BE2C (cell line): ENCODE measurements around the gene LLPH.

Experiments
- DNase-seq: peaks from one replicate; pipeline ENCODE4 v3.0.0-alpha.2; 2020
- H3K27me3 ChIP-seq: fragments of 250-450 bp; sonication (Bioruptor Pico); 2 replicates; pipeline ENCODE4 v1.5.1; 2020; ENCODE audit warnings: mild to moderate bottlenecking
- H3K36me3 ChIP-seq: fragments of 250-450 bp; sonication (Bioruptor Pico); 2 replicates; pipeline ENCODE4 v1.5.1; 2020; ENCODE audit warnings: mild to moderate bottlenecking
- H3K4me1 ChIP-seq: fragments of 250-450 bp; sonication (Bioruptor Pico); 2 replicates; pipeline ENCODE4 v1.5.1; 2020
- H3K4me3 ChIP-seq: 2 replicates; pipeline ENCODE4 v1.5.1; 2011; ENCODE audit warnings: low read depth, low read length
- H3K9me3 ChIP-seq: fragments of 250-450 bp; sonication (Bioruptor Pico); 2 replicates; pipeline ENCODE4 v1.5.1; 2020
- TF ChIP-seq, protein P1 (sequence below): IDR thresholded peaks from 2 replicates; pipeline ENCODE4 v1.5.1; 2012; ENCODE audit warnings: mild to moderate bottlenecking, low read depth, low read length

The LLPH gene

DNA sequence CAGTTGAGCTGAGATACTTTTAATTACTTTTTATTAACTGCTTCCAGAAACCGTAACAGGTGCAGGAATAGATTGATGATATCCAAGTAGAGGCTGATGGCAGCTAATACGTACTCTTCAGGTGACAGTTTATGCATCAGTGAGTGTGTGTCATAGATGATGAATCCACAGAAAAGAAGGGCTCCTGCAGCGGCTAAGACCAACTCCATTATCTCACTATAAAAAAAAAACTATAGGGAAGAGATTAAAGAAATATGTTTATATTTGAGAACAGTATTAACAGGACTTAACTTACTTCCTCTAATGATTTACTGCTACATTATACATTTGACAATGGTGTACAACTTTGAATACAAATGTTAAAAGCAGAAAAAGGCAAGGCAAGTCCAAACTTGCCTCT, 7.4 kb upstream of the LLPH start:
- TF ChIP-seq, protein P1, sequence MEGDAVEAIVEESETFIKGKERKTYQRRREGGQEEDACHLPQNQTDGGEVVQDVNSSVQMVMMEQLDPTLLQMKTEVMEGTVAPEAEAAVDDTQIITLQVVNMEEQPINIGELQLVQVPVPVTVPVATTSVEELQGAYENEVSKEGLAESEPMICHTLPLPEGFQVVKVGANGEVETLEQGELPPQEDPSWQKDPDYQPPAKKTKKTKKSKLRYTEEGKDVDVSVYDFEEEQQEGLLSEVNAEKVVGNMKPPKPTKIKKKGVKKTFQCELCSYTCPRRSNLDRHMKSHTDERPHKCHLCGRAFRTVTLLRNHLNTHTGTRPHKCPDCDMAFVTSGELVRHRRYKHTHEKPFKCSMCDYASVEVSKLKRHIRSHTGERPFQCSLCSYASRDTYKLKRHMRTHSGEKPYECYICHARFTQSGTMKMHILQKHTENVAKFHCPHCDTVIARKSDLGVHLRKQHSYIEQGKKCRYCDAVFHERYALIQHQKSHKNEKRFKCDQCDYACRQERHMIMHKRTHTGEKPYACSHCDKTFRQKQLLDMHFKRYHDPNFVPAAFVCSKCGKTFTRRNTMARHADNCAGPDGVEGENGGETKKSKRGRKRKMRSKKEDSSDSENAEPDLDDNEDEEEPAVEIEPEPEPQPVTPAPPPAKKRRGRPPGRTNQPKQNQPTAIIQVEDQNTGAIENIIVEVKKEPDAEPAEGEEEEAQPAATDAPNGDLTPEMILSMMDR, result no peak
- Histone ChIP-seq H3K4me1 (no peaks in the 10 kb centered on the region), H3K9me3 (no peaks in the 10 kb centered on the region; the same call in 1 of the 2 replicates), H3K27me3 (no peaks in the 10 kb centered on the region), H3K36me3 (no peaks in the 10 kb centered on the region; the same call in none of the 2 replicates), H3K4me3 (no peak overlapping the region)
- no peak for DNase-seq

DNA sequence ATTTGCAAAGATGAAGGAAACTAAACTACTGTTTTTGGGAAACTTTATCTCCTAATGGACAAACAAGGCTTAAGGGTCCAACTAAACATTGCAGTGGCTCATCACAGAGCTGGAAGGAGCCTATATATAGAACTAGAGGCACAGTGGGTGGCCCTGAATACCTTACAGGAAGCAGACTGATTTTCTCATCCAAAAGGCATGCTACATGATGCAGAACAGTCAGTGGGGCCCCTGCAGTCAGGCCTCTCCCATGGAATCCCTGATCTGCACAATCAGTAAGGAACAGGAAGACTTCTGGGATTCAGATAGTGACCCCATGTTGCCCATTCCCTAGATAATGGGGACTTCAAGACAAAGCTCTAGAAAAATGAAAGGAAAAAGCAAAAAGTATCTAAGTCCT, 1.9 kb upstream of the LLPH start:
- Histone ChIP-seq H3K4me1 (no peaks in the 10 kb centered on the region; the same call in 1 of the 2 replicates), H3K27me3 (no peaks in the 10 kb centered on the region), H3K36me3 (peaks cover 8% of the 10 kb centered on the region), H3K9me3 (no peaks in the 10 kb centered on the region), H3K4me3 (no peak overlapping the region)
- TF ChIP-seq, protein P1, result no peak
- DNase-seq, result no peak

DNA sequence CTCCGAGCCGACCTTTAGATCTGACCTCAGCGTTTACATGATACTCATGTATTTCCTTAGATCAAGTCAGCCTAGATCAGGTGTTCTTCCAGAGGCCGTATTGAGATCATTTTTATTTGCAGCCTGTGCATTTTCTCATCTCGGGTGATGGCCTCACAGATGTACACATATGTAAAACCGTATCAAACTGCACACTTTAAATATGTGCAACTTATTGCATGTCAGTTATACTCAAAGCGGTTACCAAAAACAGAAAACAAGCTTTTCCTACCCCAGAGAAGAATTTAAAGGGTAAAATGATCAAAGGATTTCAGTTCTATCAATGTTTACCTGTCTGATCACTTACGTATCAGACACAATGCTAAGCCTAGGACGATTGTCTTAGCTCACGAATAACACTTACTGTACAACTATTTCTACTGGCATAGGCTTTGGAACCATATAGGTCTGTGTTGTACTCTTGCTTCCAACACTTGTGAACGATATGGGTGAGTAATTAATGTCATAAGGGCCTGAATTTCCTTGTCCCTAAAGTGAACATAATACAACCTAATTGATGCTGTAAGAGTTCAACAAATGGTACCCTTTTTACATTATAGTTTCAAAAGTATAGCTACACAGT, 628 bp upstream of the LLPH start:
- DNase-seq, result no peak

DNA sequence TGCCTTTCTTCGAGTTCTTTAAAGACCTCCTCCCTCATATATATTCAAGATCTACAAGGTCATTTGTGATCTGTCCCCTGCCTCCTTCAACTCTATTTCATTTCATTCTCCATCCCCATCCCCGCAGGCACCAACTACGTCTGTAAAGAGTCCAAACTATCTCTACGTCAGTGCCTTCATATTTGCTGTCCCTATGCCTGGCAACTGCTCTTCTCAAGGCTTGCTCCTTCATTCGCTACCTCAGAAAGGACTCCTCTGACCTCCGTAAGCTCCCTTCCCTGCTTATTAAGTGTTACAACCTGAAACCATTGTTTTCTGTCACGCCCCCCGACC, 650 bp downstream of the LLPH start:
- TF ChIP-seq, protein P1, result no peak
- H3K27me3 ChIP-seq, result no peaks in the 10 kb centered on the region
- H3K36me3 ChIP-seq, result peaks cover 16% of the 10 kb centered on the region
- no peaks in the 10 kb centered on the region for H3K9me3 ChIP-seq
- no peaks in the 10 kb centered on the region; the same call in 1 of the 2 replicates for H3K4me1 ChIP-seq
- peak overlapping the region; percentile 82 for H3K4me3 ChIP-seq
- no peak for DNase-seq

More for the DNA sequence above, 628 bp upstream of the LLPH start:
- no peaks in the 10 kb centered on the region for H3K9me3 ChIP-seq
- TF ChIP-seq, protein P1, result no peak
- H3K4me1 ChIP-seq, result no peaks in the 10 kb centered on the region; the same call in 1 of the 2 replicates
- no peaks in the 10 kb centered on the region for H3K27me3 ChIP-seq
- peak overlapping the region; percentile 82 for H3K4me3 ChIP-seq
- peaks cover 16% of the 10 kb centered on the region for H3K36me3 ChIP-seq

DNA sequence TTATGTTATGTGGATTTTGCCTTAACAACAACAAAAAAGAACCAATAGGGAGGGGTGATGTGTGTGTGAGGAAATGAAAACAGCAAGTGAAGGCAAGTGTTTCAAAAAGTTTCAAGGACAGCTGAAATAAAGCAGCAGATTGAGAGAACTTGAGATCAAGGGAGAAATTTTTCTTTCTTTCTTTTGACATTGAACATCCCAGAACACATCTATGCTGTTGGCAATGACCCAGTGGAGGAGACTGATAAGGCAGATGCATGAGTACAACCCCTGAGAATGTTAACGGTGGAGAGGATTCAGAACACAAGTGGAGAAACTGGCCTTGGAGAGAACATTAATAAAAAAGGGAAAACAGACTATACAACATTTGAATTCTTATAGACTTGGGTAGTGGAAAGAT, 2.9 kb downstream of the LLPH start:
- H3K27me3 ChIP-seq, result no peaks in the 10 kb centered on the region
- DNase-seq, result no peak
- no peaks in the 10 kb centered on the region for H3K9me3 ChIP-seq
- H3K36me3 ChIP-seq, result peaks cover 33% of the 10 kb centered on the region
- TF ChIP-seq, protein P1, result no peak
- H3K4me1 ChIP-seq, result no peaks in the 10 kb centered on the region; the same call in 1 of the 2 replicates
- no peak overlapping the region for H3K4me3 ChIP-seq

DNA sequence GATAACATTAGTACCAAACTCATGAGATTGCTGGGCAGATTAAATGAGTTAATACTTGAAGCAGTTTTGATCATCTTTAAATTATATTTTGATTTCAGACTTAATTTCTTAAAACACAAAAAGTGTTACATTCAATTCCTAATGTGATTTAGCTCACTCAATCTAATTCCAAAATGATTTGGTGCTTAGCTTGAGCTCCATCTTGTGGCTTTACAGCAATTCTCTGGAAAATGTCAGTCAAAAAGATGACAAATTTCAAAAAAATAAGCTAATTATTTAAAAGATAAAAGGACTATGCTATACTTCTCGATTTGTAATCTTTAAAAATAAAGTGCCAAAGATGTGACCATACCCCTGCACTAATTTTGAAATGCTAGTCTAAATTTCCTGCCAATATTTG, 10.1 kb downstream of the LLPH start:
- DNase-seq, result no peak
- H3K4me1 ChIP-seq, result no peaks in the 10 kb centered on the region
- peaks cover 20% of the 10 kb centered on the region for H3K36me3 ChIP-seq
- no peaks in the 10 kb centered on the region for H3K27me3 ChIP-seq
- H3K9me3 ChIP-seq, result no peaks in the 10 kb centered on the region
- H3K4me3 ChIP-seq, result no peak overlapping the region
- TF ChIP-seq, protein P1, result no peak
